NOMO-1 treated with DMSO at 0.1 percent for 48 hours (cell line): ENCODE results near the gene EPHX1.
"Not testable (repeated sequence)": the region's sequence is repeated elsewhere in the genome, so short reads cannot be mapped to it uniquely, and the experiment has no call there.

Experiments used
- DNase-seq: peaks from one replicate; lab custom pipeline; 2025; ENCODE audit not compliant: unreplicated experiment; lab: John Stamatoyannopoulos, UW

The EPHX1 gene

GRCh38 chr1:225880636-225881035 lies 70.7 kb downstream of the EPHX1 start:
- DNase-seq = no peak

GRCh38 chr1:225881081-225881958 lies 71.4 kb downstream of the EPHX1 start:
- no peak for DNase-seq

DNA sequence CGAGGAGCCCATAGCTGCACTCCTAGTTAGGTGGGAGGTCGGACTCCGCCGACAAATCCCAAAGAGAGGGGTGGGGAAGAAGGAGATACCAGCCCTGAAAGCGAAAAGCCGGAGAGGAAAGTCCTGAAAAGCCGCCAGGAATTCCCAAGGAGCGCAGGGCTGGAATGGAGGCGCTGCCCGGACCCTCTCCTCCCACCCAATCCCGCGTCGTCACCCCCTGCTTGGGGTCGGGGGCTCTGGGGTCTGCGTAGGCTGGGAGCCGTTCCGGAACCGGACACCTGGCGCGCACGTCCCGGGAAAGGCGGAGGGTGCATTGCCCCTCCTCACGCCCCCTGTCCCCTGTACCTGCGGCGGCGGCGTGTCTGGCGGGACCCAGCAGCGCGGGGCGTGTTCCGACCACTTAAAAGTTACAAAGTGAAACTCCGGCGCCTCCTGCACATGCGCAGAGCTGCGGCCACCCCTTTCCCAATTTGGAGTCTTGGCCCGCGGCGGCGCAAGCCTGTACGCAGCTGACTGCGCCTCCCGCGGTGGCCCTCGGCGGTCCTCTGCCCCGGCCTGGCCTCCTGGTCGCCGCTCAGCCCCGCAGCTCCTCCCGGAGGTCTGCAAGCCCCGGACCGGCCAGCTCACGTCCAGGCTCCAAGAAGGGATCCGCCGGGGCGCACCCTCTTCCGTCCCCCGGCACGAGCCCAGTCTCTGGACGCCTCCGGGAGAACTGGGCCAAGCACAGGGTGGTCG lies 72.2 kb downstream of the EPHX1 start, which contains the start of gene TMEM63A:
Gene TMEM63A (minus strand): TSS at position 422 of the 735 bp plus-strand sequence. CDS start 4,800 bp downstream, outside the sequence.
- peak; percentile 84 for DNase-seq

- no peak for DNase-seq
Measured at GRCh38 chr1:225882694-225883615, 73.0 kb downstream of the EPHX1 start.

DNA sequence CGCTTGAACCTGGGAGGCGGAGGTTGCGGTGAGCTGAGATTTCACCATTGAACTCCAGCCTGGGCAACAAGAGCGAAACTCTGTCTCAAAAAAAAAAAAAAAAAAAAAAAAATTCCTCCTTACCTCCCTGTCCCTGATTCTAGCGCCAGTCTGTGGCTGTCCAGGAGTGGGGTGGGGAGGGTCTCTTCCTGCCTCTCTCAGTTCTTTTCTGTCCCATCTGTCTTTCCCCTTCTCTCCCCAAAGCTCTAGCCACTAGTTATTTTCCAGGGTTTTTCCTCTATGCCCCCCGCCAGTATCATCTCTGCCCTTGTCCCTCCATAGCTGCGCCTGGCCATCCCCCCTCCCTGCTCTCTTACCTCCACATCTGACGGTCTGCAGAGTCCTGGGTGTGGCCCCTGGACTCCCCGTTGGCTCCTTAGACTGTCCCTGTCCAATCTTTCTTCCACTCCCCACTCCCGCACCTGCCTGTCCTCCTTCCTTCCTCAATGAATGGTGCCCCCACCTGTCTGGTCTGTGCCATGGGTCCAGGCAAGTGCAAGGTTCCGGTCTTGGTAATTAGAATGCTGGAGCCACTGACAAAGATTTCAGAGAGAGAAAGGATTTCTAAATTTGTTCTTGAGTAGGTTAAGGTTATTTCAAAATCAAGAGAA lies 73.8 kb downstream of the EPHX1 start:
- DNase-seq = no peak

- peak; percentile 86 for DNase-seq
Measured at GRCh38 chr1:225885336-225885735, 75.4 kb downstream of the EPHX1 start.

GRCh38 chr1:225886159-225887029 lies 76.5 kb downstream of the EPHX1 start:
- DNase-seq = no peak

DNA sequence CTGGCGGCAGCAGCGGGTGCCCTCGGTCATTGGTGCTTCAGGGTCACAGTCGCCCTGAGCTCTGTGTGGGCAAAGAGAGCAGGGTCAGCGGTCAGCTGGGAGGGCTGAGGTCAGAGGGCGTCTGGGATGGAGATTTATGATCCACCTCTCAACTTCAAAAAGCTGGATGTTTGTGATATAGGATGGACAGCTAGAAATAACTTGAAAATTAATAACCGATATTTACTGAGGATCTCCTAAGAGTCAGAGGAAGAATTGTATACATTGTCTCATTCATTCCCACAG lies 77.0 kb downstream of the EPHX1 start:
- no peak for DNase-seq

GRCh38 chr1:225887554-225888288 lies 77.8 kb downstream of the EPHX1 start:
- DNase-seq = not testable (repeated sequence)

DNA sequence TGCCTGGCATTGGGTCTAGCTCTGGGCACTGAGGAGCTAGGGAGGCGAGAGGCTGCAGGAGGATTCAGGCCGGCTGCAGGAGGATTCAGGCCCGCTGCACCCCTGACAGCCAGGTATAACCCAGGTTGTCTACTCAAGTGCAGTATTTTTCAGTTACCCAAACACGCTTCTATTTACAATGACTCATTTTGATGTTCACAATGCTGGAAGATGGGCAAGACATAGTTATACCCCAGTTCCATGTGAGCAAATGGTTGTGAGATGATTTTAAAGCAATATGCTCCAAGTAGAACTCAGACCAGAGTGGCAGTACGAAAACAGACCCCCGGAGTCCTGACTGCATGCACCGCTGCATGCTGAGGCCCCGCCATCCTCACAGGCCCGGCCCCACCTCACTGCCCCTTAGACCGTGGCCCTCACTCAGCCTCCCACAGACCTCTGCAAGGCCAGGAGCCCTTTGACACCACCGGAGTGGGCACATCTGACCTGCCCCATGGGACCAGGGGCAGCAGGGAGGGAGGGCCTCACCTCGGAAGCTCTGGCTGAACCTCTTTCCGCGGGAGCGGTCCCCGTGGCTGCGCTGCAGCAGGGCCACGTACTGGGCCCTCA lies 78.5 kb downstream of the EPHX1 start:
- DNase-seq = no peak

DNA sequence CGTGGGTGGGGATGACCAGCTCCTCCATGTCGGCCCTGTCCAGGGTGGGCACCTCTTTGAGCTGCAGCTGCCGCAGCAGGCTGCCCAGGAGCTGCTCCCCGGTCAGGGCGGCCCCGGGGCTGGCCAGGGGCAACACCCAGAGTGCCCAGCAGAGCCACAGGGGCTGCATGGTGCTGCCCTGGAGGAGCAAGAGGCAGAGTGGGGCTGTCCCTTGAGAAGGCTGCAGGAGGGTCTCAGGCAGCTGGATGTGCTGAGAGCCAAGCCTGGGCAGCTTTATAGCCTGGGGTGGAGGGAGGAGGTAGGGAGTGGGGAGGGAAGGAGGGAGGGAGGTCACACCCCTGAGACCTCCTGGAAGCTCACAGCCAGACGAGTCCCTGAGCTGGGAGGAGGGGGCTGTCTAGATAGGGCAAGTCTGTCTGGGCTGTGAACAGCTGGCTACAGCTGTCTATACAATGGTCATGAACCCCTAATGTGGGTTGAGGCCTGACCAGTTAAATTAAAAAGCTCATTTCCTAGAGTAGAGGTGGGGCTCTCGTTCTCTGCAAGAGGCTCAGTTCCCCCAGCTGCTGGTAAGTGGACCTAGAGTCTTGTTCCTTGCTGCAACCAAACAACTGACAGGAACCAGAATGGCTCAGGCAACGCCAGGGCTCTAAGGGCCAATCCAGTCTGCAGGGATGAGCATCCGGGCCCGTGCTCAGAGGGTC lies 79.1 kb downstream of the EPHX1 start, which contains the start of gene LEFTY1:
Gene LEFTY1 (minus strand): TSS at position 249 of the 704 bp plus-strand sequence. CDS start 80 bp downstream, at position 169.
- DNase-seq = no peak

- no peak for DNase-seq
Measured at GRCh38 chr1:225889743-225890142, 79.8 kb downstream of the EPHX1 start.

- no peak for DNase-seq
Measured at GRCh38 chr1:225890346-225891228, 80.7 kb downstream of the EPHX1 start.

DNA sequence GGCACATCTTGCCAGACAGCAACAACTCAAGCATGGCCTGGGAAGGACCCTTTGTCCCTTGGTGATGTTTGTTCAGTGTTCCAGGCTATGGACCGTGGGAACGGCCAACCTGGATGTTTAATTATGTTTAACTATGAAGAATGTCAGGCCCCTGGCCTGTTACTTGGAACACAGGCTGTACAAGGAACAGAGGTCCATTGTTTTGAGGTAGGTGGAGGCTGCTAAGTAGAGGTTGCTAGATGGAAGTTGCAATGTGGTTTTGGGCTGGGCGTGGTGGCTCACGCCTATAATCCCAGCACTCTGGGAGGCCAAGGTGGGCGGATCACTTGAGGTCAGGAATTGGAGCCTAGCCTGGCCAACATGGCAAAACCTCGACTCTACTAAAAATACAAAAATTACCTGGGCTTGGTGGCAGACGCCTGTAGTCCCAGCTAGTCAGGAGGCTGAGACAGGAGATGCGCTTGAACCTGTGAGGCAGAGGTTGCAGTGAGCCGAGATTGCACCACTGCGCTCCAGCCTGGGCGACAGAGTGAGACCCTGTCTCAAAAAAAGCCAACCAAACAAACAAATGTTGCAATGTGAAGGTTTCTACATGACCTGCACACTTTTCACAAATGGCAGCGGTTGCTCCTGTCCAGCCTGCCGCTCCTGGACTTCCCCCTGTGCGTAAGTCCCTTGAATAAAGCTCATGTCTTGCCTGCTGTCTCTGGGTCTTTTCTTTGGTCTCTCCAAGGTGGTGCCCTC lies 81.5 kb downstream of the EPHX1 start:
- DNase-seq = no peak

GRCh38 chr1:225892307-225892706 lies 82.4 kb downstream of the EPHX1 start:
- DNase-seq = no peak
